DND-41 (cell line): ENCODE data around the gene TRIP13.

ENCODE experiments used
- ATAC-seq: fragments of 200-7000 bp; cut with Tn5 transposase; 3 replicates; pipeline ENCODE4 v1.9.1; 2021; ENCODE audit warnings: low read depth; ENCODE audit not compliant: insufficient read depth
- DNase-seq: peaks from one replicate; pipeline ENCODE4 v3.0.0-alpha.2; 2020
- H2AFZ ChIP-seq: 2 replicates; pipeline ENCODE4 v1.6.0; 2012; ENCODE audit warnings: low read depth, low read length
- H3K27ac ChIP-seq: 2 replicates; pipeline ENCODE4 v1.5.1; 2012; ENCODE audit warnings: low read length, inconsistent platforms
- H3K27me3 ChIP-seq: fragments of 200-600 bp; sonication (generic); 2 replicates; pipeline ENCODE4 v1.6.0; 2012; ENCODE audit warnings: low read length, mild to moderate bottlenecking, inconsistent platforms; ENCODE audit not compliant: insufficient read depth, poor library complexity
- H3K36me3 ChIP-seq: 2 replicates; pipeline ENCODE4 v1.5.1; 2012; ENCODE audit warnings: low read length, inconsistent platforms; ENCODE audit not compliant: insufficient read depth
- H3K4me1 ChIP-seq: 2 replicates; pipeline ENCODE4 v1.5.1; 2012; ENCODE audit warnings: mild to moderate bottlenecking, low read length; ENCODE audit not compliant: insufficient read depth
- H3K4me2 ChIP-seq: 2 replicates; pipeline ENCODE4 v1.6.0; 2012; ENCODE audit warnings: mild to moderate bottlenecking, moderate library complexity, low read length, inconsistent platforms; ENCODE audit not compliant: insufficient read depth
- H3K4me3 ChIP-seq, 2 experiments: fragments of 200-600 bp in 1 of 2; shearing (Covaris generic) in 1 of 2; 2 replicates each; pipeline ENCODE4 v1.5.1; 2012 to 2016; ENCODE audit warnings: inconsistent platforms in 2 of 2, low read length in 2 of 2, mild to moderate bottlenecking in 2 of 2, low read depth in 1 of 2, moderate library complexity in 1 of 2
- H3K79me2 ChIP-seq: 2 replicates; pipeline ENCODE4 v1.6.0; 2012; ENCODE audit warnings: low read length, inconsistent platforms; ENCODE audit not compliant: insufficient read depth
- H3K9ac ChIP-seq: 2 replicates; pipeline ENCODE4 v1.6.0; 2012; ENCODE audit warnings: low read depth, mild to moderate bottlenecking, inconsistent platforms, low read length, moderate library complexity
- H3K9me3 ChIP-seq: 2 replicates; pipeline ENCODE4 v1.5.1; 2012; ENCODE audit warnings: low read length, moderate library complexity, mild to moderate bottlenecking, inconsistent platforms; ENCODE audit not compliant: insufficient read depth, severe bottlenecking
- H4K20me1 ChIP-seq: 2 replicates; pipeline ENCODE4 v1.6.0; 2012; ENCODE audit warnings: low read length; ENCODE audit not compliant: insufficient read depth
- EZH2 ChIP-seq: IDR thresholded peaks from 3 replicates; pipeline ENCODE4 v1.6.1; 2012; ENCODE audit warnings: borderline replicate concordance, low read depth, mild to moderate bottlenecking, moderate library complexity, low read length, inconsistent platforms; ENCODE audit not compliant: severe bottlenecking
- TF ChIP-seq, protein P1 (sequence below): IDR thresholded peaks from 2 replicates; pipeline ENCODE4 v1.5.1; 2012; ENCODE audit warnings: borderline replicate concordance, low read length, moderate library complexity, mild to moderate bottlenecking; ENCODE audit not compliant: poor library complexity, severe bottlenecking; ENCODE audit errors: extremely low read depth

The TRIP13 gene

DNA sequence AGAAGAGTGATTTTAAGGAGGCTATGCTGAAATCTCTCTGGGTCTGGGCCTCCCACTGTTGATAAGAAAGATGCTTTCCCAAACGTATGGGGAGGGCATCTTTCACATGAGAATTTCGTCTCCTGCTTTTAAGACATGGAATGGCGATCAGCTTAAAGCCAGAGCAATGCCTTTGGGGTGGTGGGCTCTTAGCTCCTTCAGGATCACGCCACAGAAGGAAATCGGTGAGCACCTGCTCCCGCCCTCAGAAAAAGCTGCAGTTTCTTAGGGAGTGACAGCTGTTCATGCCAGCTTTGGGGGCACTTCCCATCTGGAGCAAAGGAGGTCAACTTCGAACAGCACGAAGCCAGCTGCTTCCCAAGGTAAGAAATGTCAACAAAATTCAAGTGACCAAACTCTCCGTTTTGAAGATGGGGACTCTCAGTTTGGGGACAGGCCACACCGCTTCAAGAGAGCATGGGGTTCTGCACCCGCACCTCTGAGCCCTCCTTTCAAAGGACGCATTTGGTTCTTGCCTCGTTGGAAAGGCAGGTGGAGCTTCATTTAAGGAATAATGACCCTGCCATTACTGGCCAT is 39.0 kb downstream of the TRIP13 start:
- H2AFZ ChIP-seq, result no peak overlapping the region
- H3K9ac ChIP-seq, result no peak overlapping the region
- no peak overlapping the region for H3K27ac ChIP-seq
- H3K4me1 ChIP-seq, result no peaks in the 10 kb centered on the region
- no peak for DNase-seq
- H3K79me2 ChIP-seq, result no peaks in the 10 kb centered on the region
- TF ChIP-seq, protein P1, sequence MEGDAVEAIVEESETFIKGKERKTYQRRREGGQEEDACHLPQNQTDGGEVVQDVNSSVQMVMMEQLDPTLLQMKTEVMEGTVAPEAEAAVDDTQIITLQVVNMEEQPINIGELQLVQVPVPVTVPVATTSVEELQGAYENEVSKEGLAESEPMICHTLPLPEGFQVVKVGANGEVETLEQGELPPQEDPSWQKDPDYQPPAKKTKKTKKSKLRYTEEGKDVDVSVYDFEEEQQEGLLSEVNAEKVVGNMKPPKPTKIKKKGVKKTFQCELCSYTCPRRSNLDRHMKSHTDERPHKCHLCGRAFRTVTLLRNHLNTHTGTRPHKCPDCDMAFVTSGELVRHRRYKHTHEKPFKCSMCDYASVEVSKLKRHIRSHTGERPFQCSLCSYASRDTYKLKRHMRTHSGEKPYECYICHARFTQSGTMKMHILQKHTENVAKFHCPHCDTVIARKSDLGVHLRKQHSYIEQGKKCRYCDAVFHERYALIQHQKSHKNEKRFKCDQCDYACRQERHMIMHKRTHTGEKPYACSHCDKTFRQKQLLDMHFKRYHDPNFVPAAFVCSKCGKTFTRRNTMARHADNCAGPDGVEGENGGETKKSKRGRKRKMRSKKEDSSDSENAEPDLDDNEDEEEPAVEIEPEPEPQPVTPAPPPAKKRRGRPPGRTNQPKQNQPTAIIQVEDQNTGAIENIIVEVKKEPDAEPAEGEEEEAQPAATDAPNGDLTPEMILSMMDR, result no peak
- no peak for TF ChIP-seq EZH2
- no peaks in the 10 kb centered on the region for H3K9me3 ChIP-seq
- H3K36me3 ChIP-seq, result 0 out of 2 replicates have a peak, but pooled peaks cover 3% of the 10 kb centered on the region
- no peak overlapping the region for H3K4me3 ChIP-seq
- no peaks in the 10 kb centered on the region for H3K27me3 ChIP-seq
- H3K4me2 ChIP-seq, result no peak overlapping the region
- H4K20me1 ChIP-seq, result no peaks in the 10 kb centered on the region
- no peak for ATAC-seq

DNA sequence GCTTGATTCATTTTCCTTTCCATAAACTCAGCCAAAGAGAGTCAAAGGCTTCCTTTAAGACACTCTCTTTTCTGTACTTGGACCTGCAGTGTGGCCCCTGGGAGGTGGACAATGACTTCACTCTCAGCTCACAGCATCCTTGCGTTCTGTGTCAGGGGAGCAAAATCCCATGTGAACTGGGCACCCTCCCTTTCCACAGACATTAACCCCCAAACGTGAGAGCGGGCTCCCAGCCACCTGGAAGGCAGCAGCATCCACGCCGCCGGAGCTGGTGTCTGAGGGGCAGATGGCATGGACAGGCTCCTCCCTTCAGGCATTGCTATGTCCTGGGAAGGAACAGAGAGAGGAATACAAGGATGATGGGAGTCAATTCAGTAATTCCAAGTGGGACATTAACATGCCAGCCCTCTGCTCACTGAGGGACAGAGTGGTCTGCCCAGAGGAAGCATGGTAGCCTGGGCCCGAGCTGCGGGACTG is 39.5 kb downstream of the TRIP13 start:
- Histone ChIP-seq H3K79me2 (no peaks in the 10 kb centered on the region), H3K4me1 (no peaks in the 10 kb centered on the region), H3K27me3 (no peaks in the 10 kb centered on the region), H4K20me1 (no peaks in the 10 kb centered on the region), H3K36me3 (0 out of 2 replicates have a peak, but pooled peaks cover 2% of the 10 kb centered on the region), H3K9me3 (no peaks in the 10 kb centered on the region), H2AFZ (no peak overlapping the region), H3K4me2 (no peak overlapping the region), H3K9ac (no peak overlapping the region), H3K27ac (no peak overlapping the region), H3K4me3 (no peak overlapping the region)
- ATAC-seq (no peak), DNase-seq (no peak)
- TF ChIP-seq, protein P1, result no peak
- no peak for TF ChIP-seq EZH2

- no peaks in the 10 kb centered on the region for H3K79me2 ChIP-seq
- H2AFZ ChIP-seq, result no peak overlapping the region
- no peak for ATAC-seq
- TF ChIP-seq, protein P1, result no peak
- TF ChIP-seq EZH2, result no peak
- no peaks in the 10 kb centered on the region for H3K4me1 ChIP-seq
- no peak overlapping the region for H3K27ac ChIP-seq
- no peaks in the 10 kb centered on the region for H3K36me3 ChIP-seq
- no peaks in the 10 kb centered on the region for H3K9me3 ChIP-seq
- H3K4me2 ChIP-seq, result no peak overlapping the region
- no peaks in the 10 kb centered on the region for H4K20me1 ChIP-seq
- H3K9ac ChIP-seq, result no peak overlapping the region
- no peak for DNase-seq
- H3K27me3 ChIP-seq, result no peaks in the 10 kb centered on the region
- no peak overlapping the region for H3K4me3 ChIP-seq
Measured at GRCh38 chr5:932628-933250, 40.1 kb downstream of the TRIP13 start.
